ENCODE data around the gene NHERF1.

DNA sequence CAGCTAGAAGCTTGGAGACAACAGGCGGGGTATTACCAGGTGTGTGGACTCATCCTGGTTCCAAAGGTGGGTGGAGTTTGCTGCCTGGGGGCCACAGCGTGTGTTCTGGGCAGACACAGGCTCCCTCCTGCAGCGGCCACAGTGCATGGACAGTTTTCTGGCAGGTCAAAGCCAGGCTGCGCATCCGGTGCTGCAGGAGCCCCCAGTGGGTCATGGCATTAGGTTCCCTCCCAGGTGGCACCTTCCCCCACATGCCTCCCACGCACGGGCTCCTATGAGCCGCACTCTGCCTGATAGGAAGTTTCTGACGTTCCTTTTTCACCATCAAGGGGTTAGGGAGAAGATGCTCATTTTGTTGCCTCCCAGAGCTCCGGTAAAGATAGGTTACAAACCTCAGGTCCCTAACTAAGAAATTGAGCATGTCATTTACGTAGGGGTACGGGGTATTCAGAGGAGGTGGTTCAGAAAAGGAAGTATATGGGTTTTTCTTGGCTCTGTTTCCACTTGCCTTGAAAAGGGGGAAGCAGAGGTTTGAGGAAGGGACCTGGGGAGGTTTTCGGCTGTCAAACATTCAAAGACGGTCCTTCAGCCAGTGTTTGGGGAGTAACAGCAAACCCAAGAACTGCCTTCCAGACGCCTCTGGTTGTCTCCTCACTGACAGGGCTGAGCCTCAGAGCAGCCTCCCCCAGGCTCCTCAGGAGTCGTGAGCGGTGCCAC lies 60.4 kb downstream of the NHERF1 start:
- TF ChIP-seq SNAI2 (CRISPR knock-in tag; IDR thresholded peaks at IDR 0.05) (no peak), PATZ1 (CRISPR knock-in tag; IDR thresholded peaks at IDR 0.05; ENCODE audit: borderline replicate concordance) (no peak), ZNF565 (CRISPR knock-in tag; conservative IDR thresholded peaks at IDR 0.05; ENCODE audit: low read depth) (no peak), RARB (CRISPR knock-in tag; IDR thresholded peaks at IDR 0.05) (no peak)

All from SK-N-SH treated with all-trans-retinoic acid at 6 μM for 48 hours (cell line).